SH-SY5Y (cell line): ENCODE measurements around the gene VSX1.

Experiments used
- GATA2 ChIP-seq: IDR thresholded peaks from 2 replicates; pipeline ENCODE4 v1.6.1; 2011; ENCODE audit warnings: mild to moderate bottlenecking, low read depth, low read length
- GATA3 ChIP-seq: IDR thresholded peaks from 2 replicates; pipeline ENCODE4 v1.6.1; 2011; ENCODE audit warnings: low read depth, mild to moderate bottlenecking, low read length, moderate library complexity

- TF ChIP-seq GATA2 (no peak), GATA3 (no peak)
These were observed 22.0 kb downstream of the VSX1 start for GRCh38 chr20:25059866-25060465.
